NCI-H82 (cell line): ENCODE data around the gene SEMA3G.

ENCODE experiments used
- DNase-seq: peaks from one replicate; lab custom pipeline; 2025; lab: John Stamatoyannopoulos, UW

SEMA3G gene

DNA sequence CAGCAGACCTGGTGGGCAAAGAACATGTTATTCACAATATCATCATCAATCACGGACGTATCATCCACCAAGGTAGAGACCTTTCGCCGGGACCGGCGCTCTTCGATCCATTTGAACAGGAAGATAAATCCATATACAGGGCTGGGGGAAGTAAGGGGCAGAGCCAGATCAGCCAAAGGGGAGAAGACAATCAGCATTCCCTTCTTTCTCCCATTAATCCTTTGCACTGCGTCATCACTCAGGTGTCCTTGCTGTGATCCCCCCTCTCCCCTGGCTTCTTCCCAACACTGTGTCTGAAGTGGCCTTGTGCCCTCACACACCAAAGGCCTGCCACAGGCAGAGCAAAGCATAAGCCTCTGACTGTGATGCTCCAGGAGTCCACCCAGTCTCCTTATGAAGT is 36.4 kb downstream of the SEMA3G start:
- no peak for DNase-seq

DNA sequence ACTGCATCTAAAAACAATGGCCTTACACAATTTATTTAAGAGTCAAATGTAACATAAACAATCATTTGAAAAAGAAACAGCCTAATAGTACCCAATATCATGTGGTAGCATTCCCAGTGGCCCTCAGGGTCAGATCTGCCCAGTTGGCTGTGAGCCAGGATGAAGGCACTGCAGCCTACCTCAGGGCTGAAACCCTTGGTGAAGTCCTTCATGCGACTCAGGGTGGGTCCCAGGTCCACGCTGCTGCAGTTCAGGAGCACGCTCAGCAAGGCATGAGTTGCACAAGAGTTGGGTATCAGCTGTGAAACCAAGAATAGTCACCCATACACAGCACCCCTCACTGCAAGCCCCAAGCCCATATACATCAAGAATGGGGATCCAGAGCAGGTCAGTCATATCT is 37.1 kb downstream of the SEMA3G start:
- no peak for DNase-seq

DNA sequence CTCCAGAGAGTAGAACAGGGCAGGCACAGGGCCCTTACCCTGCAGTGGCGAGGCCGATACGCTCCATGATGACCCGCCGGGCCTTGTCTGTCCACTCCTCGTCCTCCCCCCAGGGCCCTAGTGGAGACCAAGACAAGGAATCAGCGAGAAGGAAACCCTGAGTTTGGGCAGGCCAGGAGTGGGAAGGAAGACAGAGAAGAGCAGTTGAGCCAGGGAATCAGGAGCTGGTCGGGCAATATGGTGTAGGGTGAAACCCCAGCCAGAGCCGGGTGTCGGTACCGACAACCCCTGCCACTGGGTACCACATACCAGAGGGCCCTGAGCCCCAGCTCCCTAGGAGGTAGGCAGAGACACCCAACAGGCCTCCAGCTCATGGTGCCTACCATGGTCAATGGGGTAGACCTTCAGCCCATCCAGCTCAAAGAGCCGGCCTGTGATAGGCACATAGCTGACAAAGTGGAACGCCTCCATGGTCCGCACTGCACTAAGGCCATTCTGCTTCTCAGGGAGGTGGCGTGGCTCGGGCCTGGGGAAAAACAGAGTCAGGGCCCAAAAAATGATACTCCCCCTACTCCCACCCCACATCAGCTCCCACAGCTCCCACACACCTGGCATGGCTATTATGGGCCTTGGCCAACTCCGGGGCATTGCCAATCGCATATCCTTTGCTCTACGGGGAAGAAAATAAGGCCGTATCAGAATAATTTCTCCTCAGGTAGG is 38.0 kb downstream of the SEMA3G start:
- DNase-seq, result no peak

DNA sequence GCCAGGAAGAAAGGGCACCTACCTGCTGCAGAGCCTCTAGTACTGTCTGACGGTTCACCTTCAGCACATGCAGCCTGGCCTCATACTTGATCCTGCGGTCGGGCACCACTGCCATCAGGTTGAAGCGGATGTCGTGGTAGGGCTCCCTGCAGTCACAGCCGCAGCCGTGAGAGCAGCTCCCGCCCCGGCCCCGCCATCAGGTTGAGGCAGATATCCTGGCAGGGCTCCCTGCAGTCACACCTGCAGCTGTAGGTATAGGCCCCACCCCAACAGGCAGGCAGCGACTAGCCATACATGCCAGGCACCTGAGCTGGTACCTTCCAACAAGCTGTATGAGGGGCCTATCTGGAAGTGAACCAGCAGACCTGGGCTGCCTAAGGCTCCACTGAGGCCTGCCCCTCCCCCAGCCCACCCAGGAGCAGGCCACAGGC is 38.7 kb downstream of the SEMA3G start:
- no peak for DNase-seq

DNA sequence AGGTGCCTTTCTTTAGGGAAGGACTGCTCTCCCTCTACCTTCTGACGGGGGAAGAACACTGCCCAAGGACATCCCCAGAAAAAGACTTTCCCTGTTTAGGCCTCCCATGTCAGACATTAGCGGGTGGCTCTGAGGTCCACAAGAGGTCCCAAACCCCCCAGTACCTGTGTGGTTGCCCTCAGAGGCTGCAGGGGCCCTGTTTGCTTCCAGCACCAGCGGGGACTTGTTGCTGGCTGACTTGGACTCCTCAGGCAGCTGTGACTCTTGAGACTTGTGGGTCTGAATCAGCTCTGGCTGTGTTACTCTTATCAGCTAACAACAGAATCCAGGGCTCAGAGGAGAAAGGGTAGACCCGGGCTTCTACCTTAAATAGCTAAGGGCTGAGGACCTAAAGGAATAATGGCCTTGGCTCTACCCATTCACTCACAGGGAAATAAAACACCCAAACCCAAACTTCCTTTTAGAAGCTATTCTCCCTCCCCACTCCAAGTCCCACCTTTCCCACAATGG is 39.2 kb downstream of the SEMA3G start:
- no peak for DNase-seq

DNA sequence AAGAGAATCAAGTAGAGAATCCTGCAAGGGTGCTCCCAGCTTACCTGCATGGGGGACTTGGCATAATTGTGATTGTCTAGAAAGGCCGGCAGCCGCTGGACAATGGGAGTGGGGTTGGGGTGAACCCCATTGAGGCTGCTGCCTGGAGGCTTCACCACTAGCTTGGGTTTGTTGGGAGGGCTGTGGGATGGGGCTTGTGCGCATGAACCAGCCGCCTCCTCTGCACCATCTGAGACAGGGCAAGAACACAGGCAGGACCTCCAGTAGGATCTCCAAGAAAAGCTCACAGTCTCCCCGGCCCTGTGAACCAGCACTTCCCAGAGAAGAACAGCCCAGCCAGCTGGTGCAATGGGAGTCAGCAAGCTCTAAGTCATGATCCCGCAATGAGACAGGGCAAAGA is 39.8 kb downstream of the SEMA3G start:
- DNase-seq, result peak; percentile 43

DNA sequence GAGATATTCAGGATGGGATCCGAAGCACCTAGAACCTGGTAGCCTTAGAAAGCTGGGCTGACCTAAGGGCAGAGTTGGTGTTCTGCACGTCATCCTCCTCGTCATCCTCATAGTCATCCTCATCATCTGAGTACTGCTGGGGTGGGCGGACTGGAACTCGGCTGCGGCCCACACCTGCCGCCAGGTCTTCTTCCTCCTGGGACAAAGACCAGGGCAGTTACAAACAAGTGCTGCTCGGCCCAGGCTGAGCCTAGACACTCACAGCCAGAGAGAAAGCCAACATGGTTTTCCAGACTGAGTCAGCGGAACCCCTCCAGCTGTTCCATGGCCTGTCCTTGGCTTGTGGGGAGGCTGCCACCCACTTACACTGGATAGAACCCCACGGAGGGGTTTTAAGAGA is 40.5 kb downstream of the SEMA3G start:
- DNase-seq, result no peak

DNA sequence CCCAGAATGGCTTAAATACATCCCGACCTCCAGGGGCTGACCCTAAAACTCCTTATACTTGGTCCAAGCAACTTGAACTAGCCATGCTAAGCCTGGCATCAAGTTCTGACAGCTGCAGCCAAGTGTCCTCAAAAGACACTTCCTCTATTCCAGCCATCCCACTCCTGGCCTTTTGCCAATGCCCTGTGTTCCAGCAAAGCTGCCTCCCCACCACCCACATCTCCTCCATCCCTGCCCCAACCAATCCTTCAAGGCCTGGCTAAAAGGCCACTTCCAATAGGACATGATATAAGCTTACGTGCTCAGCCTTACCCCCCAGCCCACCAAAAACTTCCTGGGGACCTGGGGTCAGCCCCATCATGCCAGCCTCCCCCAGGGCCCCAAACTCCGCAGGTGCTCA is 40.9 kb downstream of the SEMA3G start:
- DNase-seq, result peak; percentile 70

DNA sequence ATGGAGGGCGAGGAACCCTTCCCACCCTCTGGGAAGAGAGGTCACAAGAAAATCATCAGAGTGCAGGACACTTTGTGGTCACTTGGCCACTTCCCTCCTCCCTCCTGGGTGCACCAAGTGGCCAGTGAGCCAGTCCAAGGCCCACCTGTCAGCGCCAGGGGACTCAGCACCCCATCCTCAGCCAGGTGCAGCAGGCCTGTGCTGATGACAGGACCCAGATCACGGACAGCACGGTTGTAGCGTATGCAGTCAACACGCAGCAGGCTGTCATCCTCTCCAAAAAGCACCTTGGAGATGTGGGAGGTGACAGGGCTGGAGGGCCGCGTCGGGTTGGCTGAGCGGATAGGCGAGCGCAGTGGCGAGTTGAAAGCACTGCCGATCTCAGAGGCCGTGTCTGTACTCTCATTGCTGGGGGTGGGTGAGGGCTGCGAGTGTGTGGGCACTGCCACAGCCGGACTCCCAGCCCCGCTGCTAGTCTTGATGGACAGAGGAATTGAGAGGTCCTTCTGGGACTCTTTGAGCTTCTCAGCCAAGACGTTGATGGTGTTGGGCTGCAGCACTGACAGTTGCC is 41.5 kb downstream of the SEMA3G start:
- no peak for DNase-seq

DNA sequence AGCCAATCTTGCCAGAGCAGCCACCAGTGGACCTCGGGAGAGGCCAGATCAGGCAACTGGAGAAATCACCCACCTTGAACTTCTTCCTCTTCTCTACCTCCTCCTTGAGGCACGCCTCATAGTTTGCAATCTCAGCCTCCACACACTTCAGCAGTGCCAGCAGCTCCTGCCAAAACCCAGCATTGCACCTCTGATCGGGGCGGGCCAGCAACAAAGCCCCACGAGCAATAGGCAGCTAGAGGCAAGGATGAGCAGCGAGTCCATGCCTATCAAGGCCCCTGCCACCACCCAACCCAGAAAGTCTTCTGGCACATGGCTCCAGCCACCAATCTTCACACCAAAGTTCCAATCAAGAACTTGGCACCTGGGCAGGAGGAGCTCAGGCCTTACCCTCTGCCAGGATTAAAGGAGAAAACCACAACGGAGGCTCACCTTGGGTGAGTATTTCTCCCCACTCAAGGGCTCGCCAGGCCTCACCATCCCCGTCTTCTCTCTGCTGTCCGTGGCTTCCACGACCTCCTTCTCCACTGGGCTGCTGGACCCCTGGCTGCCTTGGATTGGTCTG is 42.1 kb downstream of the SEMA3G start:
- DNase-seq, result no peak

DNA sequence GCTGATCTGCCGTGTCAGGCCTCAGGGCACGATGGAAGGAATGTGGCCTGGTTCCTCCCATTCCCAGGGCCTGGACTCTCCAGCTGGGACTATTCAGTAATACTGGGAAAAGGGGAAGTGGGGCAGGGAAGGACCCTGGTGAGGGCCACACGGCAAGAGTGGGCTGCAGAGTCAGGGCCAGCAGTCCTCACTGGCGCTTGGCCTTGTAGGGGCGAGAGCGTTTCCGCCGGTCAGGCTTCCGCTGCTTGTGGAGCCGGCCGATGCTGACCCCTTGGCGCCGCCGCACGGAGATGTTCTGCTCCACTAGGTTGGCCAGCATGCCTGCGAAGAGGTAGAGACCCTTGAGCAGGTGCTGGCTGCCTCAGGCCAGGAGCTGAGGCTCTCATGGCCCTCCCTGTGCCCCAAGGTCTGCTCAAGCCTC is 42.8 kb downstream of the SEMA3G start:
- no peak for DNase-seq

DNA sequence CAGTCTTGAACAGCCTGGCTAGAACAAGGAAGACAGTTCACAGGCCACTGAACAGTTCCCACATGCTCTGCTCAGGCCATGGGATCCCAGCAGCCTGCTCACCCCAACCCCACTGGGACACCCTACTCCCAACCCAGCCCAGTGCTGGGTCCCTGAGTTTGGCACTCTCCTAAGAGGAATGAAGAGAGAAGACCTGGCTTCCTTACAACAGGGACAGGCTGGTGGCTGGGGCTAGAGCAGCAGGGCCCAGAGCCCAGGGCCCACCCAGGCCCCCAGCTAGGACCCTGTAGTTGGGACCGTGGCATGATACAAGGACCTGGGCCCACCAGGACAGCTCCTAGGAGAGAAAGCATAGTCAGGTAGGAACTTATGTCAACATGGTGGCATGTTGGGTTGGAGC is 43.4 kb downstream of the SEMA3G start:
- no peak for DNase-seq

DNA sequence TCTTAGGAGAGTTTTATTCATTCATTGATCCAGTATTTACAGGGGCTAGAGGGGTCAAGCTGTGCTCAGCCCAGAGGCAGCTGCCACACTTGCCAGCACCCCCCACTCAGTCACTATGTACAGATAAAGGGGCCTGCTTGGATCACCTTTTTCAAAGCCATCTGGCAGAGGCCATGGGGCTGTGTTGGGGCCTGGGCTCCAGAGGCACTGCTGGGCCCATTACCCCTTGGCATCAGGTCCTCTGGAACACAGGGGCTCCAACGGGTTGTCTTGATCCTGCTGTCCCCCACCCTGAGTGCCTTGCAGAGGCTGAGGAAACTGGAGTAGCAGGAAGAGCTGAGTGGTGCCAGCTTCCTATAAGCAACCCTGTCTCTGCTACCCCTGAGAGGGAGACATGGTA is 43.9 kb downstream of the SEMA3G start:
- DNase-seq, result no peak

DNA sequence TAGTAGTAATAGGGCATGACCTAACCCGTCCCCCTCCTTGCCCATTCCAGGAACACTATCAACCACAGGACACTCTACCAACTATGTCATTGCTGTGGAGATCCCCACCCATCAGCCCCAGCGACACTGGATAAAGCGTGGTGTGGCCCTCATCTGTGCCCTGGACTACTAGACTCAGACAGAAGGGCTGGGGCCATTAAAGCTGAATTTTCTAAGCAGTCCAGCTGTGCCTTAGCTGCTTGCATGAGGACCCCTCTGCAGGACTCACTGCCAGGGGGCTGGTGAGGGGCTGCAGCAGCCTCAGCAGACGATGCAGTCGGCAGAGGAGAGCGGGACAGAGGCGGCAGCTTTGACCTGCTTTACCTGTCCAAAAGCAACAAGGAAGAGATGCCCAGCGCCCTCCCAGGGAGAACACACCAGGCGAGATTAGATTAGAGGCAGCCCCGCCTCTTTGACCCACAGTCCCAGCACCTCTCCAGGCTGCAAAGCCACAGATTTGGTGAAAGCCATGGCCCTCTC is 44.6 kb downstream of the SEMA3G start:
- no peak for DNase-seq

DNA sequence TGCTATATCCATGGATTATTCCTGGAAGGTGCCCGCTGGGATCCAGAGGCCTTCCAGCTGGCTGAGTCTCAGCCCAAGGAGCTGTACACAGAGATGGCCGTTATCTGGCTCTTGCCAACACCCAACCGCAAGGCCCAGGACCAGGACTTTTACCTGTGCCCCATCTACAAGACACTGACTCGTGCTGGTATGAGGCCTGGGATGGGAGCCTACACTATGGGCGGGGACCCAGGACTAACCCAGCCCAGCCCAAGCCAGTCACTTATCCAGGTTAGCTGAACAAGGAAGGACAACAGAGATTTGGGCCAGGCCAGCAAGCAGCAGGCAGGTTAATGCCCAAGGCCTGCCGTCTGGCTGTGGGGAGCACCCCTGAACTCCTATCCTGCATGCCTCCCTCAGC is 45.3 kb downstream of the SEMA3G start:
- no peak for DNase-seq

DNA sequence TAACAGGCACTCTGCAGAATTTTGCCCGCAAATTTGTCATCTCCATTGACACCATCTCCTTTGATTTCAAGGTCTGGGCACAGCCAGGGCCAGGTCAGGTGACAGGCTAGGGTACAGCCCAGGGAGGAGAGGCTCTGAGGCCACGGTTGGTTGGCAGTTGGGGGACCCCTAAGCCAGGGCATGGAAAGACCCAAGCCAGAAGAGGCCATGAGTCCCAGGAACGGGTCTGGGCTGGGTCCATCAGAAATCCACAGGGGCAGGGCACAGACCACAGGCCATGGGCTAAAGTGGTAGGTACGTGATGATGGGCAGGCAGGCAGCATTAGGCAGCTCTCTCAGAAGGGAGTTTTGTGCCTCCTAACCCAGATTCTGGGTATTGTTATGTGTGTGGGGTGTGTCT is 45.8 kb downstream of the SEMA3G start:
- no peak for DNase-seq

DNA sequence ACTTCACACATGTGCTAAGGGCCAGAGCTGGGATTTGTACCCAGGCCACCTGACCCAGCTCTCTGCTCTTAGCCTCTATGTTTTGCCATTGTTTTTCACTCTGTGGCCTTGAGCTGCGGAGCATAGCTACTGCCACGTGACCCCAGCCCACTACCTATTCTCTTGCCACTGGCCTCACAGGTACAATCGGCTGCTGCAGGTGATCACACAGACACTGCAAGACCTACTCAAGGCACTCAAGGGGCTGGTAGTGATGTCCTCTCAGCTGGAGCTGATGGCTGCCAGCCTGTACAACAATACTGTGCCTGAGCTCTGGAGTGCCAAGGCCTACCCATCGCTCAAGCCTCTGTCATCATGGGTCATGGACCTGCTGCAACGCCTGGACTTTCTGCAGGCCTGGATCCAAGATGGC is 46.2 kb downstream of the SEMA3G start:
- no peak for DNase-seq

DNA sequence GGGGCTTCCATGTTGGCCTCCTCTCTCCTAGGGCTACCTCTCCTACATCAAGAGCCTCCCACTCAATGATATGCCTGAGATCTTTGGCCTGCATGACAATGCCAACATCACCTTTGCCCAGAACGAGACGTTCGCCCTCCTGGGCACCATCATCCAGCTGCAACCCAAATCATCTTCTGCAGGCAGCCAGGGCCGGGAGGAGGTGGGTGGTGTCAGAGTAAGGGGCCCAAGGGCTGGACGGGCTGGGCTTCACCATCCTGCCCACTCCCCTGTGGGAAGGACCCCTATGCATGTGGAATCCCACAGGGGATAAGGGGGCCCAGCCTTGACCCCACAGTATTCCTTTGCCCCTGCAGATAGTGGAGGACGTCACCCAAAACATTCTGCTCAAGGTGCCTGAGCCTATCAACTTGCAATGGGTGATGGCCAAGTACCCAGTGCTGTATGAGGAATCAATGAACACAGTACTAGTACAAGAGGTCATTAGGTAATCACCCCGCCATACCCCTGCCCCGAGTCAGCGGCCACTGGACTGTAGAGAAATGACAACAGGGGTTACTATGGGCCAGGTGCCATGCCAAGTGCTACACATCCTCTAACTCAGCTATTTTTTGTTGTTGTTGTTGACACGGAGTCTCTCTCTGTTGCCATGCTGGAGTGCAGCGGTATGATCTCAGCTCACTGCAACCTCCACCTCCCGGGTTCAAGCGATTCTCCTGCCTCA is 47.1 kb downstream of the SEMA3G start:
- no peak for DNase-seq

DNA sequence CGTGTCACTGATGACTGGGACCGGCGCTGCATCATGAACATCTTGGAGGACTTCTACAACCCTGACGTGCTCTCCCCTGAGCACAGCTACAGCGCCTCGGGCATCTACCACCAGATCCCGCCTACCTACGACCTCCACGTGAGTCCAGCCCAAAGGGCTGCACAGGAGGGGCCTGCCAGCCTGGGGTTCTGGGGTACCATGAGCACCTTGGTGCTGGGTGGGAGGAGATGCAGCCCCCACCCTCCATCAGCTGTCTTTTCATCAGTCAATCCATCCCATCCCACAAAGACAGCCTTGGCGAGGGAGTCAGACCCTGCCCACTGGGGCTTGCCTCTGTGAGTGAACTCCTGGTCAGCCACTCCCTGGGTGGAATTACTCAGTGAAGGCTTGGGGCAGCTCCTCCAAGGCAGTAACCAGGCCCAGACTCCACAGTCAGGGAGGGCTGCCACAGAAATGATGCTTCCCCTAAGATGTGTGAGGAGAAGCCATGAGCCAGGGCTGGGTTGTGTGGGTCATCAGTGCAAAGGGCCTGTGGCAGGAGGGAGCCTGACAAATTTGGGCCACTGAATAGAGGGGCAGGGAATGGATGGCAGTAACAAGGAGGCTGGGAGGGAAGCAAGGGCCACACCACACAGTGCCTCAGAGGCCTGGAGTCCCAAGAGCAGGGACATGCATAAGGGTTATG is 47.9 kb downstream of the SEMA3G start:
- DNase-seq, result no peak

DNA sequence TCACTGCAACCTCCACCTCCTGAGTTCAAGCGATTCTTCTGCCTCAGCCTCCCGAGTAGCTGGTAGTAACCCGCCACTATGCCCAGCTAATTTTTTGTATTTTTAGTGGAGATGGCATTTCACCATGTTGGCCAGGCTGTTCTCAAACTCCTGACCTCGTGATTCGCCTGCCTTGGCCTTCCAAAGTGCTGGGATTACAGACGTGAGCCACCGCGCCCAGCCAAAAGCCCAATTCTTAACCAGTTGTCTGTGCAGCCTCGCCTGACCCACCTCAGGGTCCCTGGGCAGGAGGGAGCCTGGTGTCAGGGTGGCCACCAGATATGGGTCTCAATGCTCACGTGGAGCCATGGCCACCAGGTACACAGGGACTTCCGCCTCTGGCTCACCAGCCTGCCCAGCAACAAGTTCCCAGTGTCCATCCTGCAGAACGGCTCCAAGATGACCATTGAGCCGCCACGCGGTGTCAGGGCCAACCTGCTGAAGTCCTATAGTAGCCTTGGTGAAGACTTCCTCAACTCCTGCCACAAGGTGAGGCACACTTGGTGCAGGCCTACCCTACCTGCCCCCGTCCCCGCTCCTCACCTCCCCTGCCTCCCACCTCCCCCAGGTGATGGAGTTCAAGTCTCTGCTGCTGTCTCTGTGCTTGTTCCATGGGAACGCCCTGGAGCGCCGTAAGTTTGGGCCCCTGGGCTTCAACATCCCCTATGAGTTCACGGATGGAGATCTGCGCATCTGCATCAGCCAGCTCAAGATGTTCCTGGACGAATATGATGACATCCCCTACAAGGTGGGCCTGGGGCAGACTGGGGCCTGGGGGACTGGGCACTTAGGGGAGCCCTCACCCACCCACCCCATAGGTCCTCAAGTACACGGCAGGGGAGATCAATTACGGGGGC is 48.6 kb downstream of the SEMA3G start:
- no peak for DNase-seq

DNA sequence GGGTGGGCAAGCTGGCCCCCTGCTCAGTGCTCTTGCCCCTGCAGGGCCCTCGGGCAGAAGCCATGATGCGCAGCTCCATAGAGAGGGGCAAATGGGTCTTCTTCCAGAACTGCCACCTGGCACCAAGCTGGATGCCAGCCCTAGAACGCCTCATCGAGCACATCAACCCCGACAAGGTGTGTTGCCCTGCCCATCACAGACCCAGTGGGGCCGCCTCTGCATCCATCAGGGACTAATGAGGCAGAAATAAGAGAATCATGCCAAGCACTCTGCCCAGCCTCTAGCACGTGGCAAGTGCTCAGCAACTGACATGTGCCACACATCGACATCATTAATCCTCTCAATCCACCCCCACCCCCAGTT is 49.4 kb downstream of the SEMA3G start:
- no peak for DNase-seq
